ENCODE results near the gene MYPN.

DNA sequence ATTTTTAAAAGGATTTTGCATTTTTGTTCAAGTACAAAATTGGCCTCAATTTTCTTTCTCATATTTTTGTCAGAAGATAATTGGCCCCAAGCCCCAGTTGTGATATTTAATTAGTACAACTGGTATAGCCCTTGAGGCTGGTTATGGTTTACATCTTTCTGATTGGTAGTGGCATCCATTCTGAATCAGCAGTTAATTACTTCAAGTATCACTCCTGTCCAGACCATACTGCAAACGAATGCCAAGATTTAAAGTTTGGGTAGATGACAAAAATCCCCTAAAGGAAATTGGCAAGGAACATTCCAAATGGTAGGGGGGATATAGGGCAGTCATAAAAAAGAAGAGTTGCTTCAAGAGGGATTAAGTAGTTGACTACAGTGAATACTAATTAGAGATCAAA, 23.1 kb downstream of the MYPN start:
- TF ChIP-seq, protein P1, sequence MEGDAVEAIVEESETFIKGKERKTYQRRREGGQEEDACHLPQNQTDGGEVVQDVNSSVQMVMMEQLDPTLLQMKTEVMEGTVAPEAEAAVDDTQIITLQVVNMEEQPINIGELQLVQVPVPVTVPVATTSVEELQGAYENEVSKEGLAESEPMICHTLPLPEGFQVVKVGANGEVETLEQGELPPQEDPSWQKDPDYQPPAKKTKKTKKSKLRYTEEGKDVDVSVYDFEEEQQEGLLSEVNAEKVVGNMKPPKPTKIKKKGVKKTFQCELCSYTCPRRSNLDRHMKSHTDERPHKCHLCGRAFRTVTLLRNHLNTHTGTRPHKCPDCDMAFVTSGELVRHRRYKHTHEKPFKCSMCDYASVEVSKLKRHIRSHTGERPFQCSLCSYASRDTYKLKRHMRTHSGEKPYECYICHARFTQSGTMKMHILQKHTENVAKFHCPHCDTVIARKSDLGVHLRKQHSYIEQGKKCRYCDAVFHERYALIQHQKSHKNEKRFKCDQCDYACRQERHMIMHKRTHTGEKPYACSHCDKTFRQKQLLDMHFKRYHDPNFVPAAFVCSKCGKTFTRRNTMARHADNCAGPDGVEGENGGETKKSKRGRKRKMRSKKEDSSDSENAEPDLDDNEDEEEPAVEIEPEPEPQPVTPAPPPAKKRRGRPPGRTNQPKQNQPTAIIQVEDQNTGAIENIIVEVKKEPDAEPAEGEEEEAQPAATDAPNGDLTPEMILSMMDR (IDR thresholded peaks at IDR 0.05) = no peak
- no peak for TF ChIP-seq POLR2A (IDR thresholded peaks at IDR 0.05)
